ENCODE data around the gene SLC10A3. TPM values are rescaled to one million over a fixed set of nuclear protein-coding genes. Genes with fewer than 3 reads are reported as not detected.

Gene SLC10A3
- total and polyA plus RNA-seq, 2 donors (not counting 3 experiments of a cell fraction or from before 2014, with no cell fraction given): 21.9 to 22.6 TPM

DNA sequence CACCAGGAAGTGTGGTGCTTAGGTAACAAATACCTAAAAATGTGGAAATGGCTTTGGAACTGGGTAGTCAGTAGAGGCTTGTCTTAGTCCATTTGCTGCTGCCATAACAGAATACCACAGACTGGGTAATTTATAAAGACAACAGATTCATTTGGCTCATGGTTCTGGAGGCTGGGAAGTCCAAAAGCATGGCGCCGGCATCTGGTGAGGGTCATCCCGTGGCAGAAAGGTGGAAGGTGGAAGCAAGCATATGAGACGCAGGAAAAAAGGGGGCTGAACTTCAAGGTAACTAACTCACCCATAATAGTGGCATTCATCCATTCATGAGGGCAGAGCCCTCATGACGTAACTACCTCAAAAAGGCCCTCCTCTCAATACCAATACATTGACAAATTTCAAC is 19.0 kb upstream of the SLC10A3 start:
- no peaks in the 10 kb centered on the region for H3K9me1 ChIP-seq (replicated peaks; ENCODE audit: control insufficient read depth, extremely low read depth, insufficient read depth, low read length)
- BruUV-seq (replicated peaks): no TSS peak
- DNase-seq (ENCODE audit: low read depth, low spot score): no peak
- no peaks in the 10 kb centered on the region for H3K36me3 ChIP-seq (ENCODE audit: control insufficient read depth in 2 of 2, extremely low read depth in 1 of 2, insufficient read depth in 2 of 2, low read length in 2 of 2)
- H3K79me2 ChIP-seq (ENCODE audit: control insufficient read depth, insufficient read depth, low read length): no peaks in the 10 kb centered on the region
- ChIA-PET POLR2A (no interaction called here), CTCF (no interaction called here)
- TF ChIP-seq, protein P1, sequence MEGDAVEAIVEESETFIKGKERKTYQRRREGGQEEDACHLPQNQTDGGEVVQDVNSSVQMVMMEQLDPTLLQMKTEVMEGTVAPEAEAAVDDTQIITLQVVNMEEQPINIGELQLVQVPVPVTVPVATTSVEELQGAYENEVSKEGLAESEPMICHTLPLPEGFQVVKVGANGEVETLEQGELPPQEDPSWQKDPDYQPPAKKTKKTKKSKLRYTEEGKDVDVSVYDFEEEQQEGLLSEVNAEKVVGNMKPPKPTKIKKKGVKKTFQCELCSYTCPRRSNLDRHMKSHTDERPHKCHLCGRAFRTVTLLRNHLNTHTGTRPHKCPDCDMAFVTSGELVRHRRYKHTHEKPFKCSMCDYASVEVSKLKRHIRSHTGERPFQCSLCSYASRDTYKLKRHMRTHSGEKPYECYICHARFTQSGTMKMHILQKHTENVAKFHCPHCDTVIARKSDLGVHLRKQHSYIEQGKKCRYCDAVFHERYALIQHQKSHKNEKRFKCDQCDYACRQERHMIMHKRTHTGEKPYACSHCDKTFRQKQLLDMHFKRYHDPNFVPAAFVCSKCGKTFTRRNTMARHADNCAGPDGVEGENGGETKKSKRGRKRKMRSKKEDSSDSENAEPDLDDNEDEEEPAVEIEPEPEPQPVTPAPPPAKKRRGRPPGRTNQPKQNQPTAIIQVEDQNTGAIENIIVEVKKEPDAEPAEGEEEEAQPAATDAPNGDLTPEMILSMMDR (IDR thresholded peaks at IDR 0.05; ENCODE audit: extremely low read depth in 1 of 2, insufficient read depth in 1 of 2, low read depth in 1 of 2, low read length in 2 of 2): no peak
- no peak for TF ChIP-seq POLR2AphosphoS5 (IDR thresholded peaks at IDR 0.05; ENCODE audit: insufficient read depth, low read depth, low read length)
- TF ChIP-seq EZH2 (IDR thresholded peaks at IDR 0.05; ENCODE audit: borderline replicate concordance, low read depth, low read length, severe bottlenecking): no peak
- no peak for TF ChIP-seq JUN (IDR thresholded peaks at IDR 0.05; ENCODE audit: borderline replicate concordance, insufficient read depth, insufficient read length, low read depth)
- no peak for TF ChIP-seq FOS (IDR thresholded peaks at IDR 0.05; ENCODE audit: borderline replicate concordance, insufficient read depth, low read length)
- no peak for TF ChIP-seq POLR2A (IDR thresholded peaks at IDR 0.05; ENCODE audit: low read depth, low read length)
- no peak for TF ChIP-seq GATA2 (IDR thresholded peaks at IDR 0.05; ENCODE audit: insufficient read depth, insufficient read length, low read depth, low read length)
- FAIRE-seq: no peak
- H3K27me3 ChIP-seq (ENCODE audit: control insufficient read depth in 2 of 2, insufficient read depth in 2 of 2, low read length in 2 of 2): no peaks in the 10 kb centered on the region
- peaks cover 6% of the 10 kb centered on the region for H3K4me1 ChIP-seq (ENCODE audit: control insufficient read depth, extremely low read depth, insufficient read depth, low read length)
- H3K4me2 ChIP-seq (ENCODE audit: insufficient read depth, low read length): no peak overlapping the region
- no peak overlapping the region for H3K27ac ChIP-seq (ENCODE audit: insufficient read depth, low read depth, low read length)
- H2AFZ ChIP-seq (ENCODE audit: low read depth, low read length): no peak overlapping the region
- intact Hi-C loops (cut with micrococcal nuclease) (no loop called here), dilution Hi-C loops (cut with MboI; ENCODE audit: extremely low pct_ligation_motif_present, low sequenced_read_pairs) (no loop called here)
- H3K4me3 ChIP-seq (replicated peaks in 1 of 3; ENCODE audit: insufficient read depth in 1 of 3, low read depth in 1 of 3, low read length in 3 of 3): no peak overlapping the region
- H4K20me1 ChIP-seq (replicated peaks; ENCODE audit: control insufficient read depth, extremely low read depth, insufficient read depth, low read length): no peaks in the 10 kb centered on the region
- H3K9me3 ChIP-seq (replicated peaks; ENCODE audit: control insufficient read depth, insufficient read depth, low read length): no peaks in the 10 kb centered on the region
- no peak overlapping the region for H3K9ac ChIP-seq (replicated peaks; ENCODE audit: extremely low read depth, insufficient read depth, low read length)
